Measurements from ENCODE around the gene PRSS48.

The PRSS48 gene

DNA sequence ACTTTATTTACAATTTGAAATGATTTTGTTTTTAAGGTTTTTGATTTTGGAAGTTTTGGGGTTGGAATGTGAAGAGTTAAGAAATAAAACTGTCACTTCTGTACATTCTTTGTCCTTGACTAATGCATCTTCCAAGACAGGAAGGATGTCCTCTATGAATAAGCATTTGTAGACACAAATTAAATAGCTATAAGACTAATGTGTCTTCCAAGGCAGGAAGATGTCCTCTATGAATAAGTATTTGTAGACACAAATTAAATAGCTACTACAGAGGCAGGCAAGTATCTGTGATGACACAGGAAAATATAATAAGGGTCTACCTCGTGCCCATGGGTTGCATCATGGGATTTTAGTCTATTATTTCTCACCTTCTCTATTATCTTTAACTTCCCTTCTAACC is 14.5 kb downstream of the PRSS48 start:
- DNase-seq = no peak
- Mint-ChIP-seq H3K4me1 (no peaks in the 10 kb centered on the region), H3K27ac (no peak overlapping the region), H3K4me3 (no peak overlapping the region), H3K36me3 (ENCODE audit: low read depth) (no peaks in the 10 kb centered on the region), H3K9me3 (no peaks in the 10 kb centered on the region), H3K27me3 (no peaks in the 10 kb centered on the region)
- no peak for ATAC-seq

DNA sequence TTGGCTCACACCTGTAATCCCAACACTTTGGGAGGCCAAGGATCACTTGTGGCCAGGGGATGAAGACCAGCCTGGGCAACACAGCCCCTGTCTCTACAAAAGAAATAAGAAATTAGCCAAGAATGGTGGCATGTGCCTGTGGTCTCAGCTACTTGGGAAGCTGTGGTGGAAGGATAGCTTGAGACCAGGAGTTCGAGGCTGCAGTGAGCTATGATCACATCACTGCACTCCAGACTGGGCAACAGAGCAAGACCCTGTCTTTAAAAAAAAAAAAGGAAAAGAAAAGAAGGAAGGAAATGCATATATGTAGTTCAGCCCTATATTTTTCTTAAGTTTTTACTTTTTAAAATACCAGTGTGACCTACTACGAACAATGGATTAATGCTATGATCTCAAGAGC is 15.1 kb downstream of the PRSS48 start:
- H3K4me3 Mint-ChIP-seq = no peak overlapping the region

DNA sequence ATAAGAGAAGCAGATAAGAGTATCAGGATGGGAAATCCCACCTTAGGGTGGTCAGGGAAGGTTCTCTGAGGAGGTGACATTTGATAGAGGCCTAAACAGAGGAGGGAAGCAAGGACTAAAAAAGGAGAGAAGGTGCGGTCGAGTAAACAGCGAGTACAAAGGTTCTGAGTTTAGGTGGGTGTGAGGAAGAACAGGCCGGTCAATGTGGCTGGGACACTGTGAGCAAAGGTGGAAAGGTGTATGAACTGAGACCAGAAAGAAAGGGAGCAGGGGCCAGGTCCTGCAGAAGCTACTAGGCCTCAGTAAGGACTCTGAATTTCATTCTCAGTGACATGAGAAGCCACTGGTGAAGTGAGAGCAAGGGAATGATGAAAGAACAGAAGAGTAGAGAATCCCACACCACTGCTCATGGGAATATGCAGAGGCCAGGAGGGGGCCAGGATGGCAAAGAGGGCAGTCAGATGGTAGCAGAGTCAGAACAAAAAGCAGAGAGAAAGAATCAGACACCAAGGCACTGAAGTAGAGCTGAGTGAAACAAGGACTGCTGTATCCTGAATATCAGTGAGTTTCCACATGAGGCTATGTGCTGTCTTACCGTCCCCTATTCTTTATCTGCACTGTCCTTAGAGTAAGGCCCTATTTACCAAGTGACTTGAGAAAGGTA is 18.0 kb downstream of the PRSS48 start:
- H3K27me3 Mint-ChIP-seq = peaks cover 2% of the 10 kb centered on the region
- ATAC-seq (no peak), DNase-seq (no peak)
- H3K27ac Mint-ChIP-seq = no peak overlapping the region
- H3K36me3 Mint-ChIP-seq (ENCODE audit: low read depth) = no peaks in the 10 kb centered on the region
- no peaks in the 10 kb centered on the region for H3K4me1 Mint-ChIP-seq
- no peaks in the 10 kb centered on the region for H3K9me3 Mint-ChIP-seq
- no peak overlapping the region for H3K4me3 Mint-ChIP-seq

More for the DNA sequence above, 15.1 kb downstream of the PRSS48 start:
- ATAC-seq = no peak
- no peak for DNase-seq
- Mint-ChIP-seq H3K9me3 (no peaks in the 10 kb centered on the region), H3K27me3 (no peaks in the 10 kb centered on the region), H3K36me3 (ENCODE audit: low read depth) (no peaks in the 10 kb centered on the region), H3K27ac (no peak overlapping the region), H3K4me1 (no peaks in the 10 kb centered on the region)

- Mint-ChIP-seq H3K27me3 (peaks cover 2% of the 10 kb centered on the region), H3K9me3 (no peaks in the 10 kb centered on the region)
Measured at GRCh38 chr4:151296227-151296626, 19.3 kb downstream of the PRSS48 start.

GRCh38 chr4:151297170-151297569 is 20.2 kb downstream of the PRSS48 start:
- Mint-ChIP-seq H3K36me3 (ENCODE audit: low read depth) (no peaks in the 10 kb centered on the region), H3K4me3 (no peak overlapping the region), H3K27me3 (peaks cover 5% of the 10 kb centered on the region), H3K4me1 (no peaks in the 10 kb centered on the region), H3K9me3 (no peaks in the 10 kb centered on the region), H3K27ac (no peak overlapping the region)
- no peak for ATAC-seq
- DNase-seq = no peak

More at GRCh38 chr4:151296227-151296626, 19.3 kb downstream of the PRSS48 start:
- ATAC-seq (no peak), DNase-seq (no peak)
- Mint-ChIP-seq H3K27ac (no peak overlapping the region), H3K36me3 (ENCODE audit: low read depth) (no peaks in the 10 kb centered on the region), H3K4me1 (no peaks in the 10 kb centered on the region), H3K4me3 (no peak overlapping the region)

DNA sequence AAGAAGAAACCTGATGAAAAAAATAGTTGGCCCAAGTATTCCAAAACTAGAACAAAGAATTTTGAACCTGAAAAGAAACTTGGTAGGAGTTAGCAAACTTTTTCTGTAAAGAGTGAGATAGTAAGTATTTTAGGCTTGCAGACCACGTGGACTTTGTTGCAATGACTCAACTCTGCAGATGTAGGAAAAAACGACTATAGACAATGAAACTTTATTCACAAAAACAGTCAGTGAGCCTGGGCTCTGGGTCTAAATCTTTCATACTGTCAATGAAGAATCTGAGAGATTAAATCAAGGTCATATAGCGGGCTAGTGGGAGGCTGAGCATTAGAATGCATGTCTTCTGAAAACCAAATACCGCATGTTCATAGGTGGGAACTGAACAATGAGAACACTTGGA is 25.5 kb downstream of the PRSS48 start:
- Mint-ChIP-seq H3K4me1 (no peaks in the 10 kb centered on the region), H3K36me3 (ENCODE audit: low read depth) (no peaks in the 10 kb centered on the region), H3K27me3 (peaks cover 5% of the 10 kb centered on the region), H3K4me3 (no peak overlapping the region), H3K27ac (no peak overlapping the region), H3K9me3 (no peaks in the 10 kb centered on the region)
- DNase-seq (no peak), ATAC-seq (no peak)

DNA sequence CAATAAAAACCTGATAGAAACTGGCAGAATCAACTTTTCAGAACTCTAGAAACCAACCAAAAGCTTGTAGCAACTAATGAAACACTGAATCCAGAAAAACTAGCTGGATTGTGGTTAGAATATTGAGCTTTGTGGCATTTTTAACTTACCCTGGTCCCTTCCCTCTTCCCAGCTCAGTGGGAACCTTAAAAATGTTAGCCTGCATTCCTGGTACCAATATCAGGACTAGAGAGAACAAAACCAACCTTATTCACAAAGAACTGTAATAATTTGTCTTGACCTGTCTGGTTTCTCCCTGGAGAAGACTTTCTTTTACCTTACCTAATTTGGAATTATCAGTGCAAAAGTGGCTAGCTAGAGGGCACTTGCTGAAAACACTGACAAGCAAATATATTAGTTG is 27.3 kb downstream of the PRSS48 start:
- Mint-ChIP-seq H3K4me3 (no peak overlapping the region), H3K36me3 (ENCODE audit: low read depth) (no peaks in the 10 kb centered on the region), H3K9me3 (no peaks in the 10 kb centered on the region), H3K4me1 (no peaks in the 10 kb centered on the region), H3K27me3 (peaks cover 3% of the 10 kb centered on the region), H3K27ac (no peak overlapping the region)
- ATAC-seq = no peak
- DNase-seq = no peak

GRCh38 chr4:151304755-151305154 is 27.8 kb downstream of the PRSS48 start:
- DNase-seq = no peak

DNA sequence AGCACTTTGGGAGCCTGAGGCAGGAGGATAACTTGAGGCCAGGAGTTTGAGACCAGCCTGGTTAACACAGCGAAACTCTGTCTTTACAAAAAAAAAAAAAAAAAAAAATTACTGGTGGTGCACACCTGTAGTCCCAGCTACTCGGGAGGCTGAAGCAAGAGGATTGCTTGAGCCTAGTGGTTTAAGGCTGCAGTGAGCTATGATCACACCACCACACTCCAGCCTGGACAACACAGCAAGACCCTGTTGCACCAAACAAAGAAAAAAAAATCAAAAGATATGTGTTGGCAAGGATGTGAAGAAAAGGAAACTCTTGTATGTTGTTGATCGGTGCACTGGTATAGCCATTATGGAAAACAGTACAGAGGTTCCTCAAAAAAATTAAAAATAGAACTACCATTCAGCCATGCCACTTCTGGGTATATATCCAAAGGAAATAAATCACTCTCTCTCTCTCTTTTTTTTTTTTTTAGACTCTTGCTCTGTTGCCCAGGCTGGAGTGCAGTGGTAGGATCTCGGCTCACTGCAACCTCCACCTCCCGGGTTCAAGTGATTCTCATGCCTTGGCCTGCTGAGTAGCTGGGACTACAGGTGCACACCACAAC is 33.3 kb downstream of the PRSS48 start:
- DNase-seq (no peak), ATAC-seq (no peak)
- no peaks in the 10 kb centered on the region for H3K9me3 Mint-ChIP-seq
- no peaks in the 10 kb centered on the region for H3K27me3 Mint-ChIP-seq
- no peak overlapping the region for H3K4me3 Mint-ChIP-seq
- H3K27ac Mint-ChIP-seq = no peak overlapping the region
- no peaks in the 10 kb centered on the region for H3K4me1 Mint-ChIP-seq
- no peaks in the 10 kb centered on the region for H3K36me3 Mint-ChIP-seq (ENCODE audit: low read depth)

More at GRCh38 chr4:151304755-151305154, 27.8 kb downstream of the PRSS48 start:
- no peak for ATAC-seq
- peaks cover 3% of the 10 kb centered on the region for H3K27me3 Mint-ChIP-seq
- H3K4me1 Mint-ChIP-seq = no peaks in the 10 kb centered on the region
- no peak overlapping the region for H3K27ac Mint-ChIP-seq
- no peak overlapping the region for H3K4me3 Mint-ChIP-seq
- no peaks in the 10 kb centered on the region for H3K36me3 Mint-ChIP-seq (ENCODE audit: low read depth)
- no peaks in the 10 kb centered on the region for H3K9me3 Mint-ChIP-seq

- no peak overlapping the region for H3K27ac Mint-ChIP-seq
- peaks cover 5% of the 10 kb centered on the region for H3K27me3 Mint-ChIP-seq
- no peaks in the 10 kb centered on the region for H3K4me1 Mint-ChIP-seq
- no peak for DNase-seq
- no peak for ATAC-seq
- no peak overlapping the region for H3K4me3 Mint-ChIP-seq
- H3K36me3 Mint-ChIP-seq (ENCODE audit: low read depth) = no peaks in the 10 kb centered on the region
- no peaks in the 10 kb centered on the region for H3K9me3 Mint-ChIP-seq
Measured at GRCh38 chr4:151313306-151314009, 36.5 kb downstream of the PRSS48 start.

- Mint-ChIP-seq H3K36me3 (ENCODE audit: low read depth) (no peaks in the 10 kb centered on the region), H3K27ac (no peak overlapping the region), H3K4me3 (no peak overlapping the region), H3K27me3 (peaks cover 5% of the 10 kb centered on the region), H3K9me3 (no peaks in the 10 kb centered on the region), H3K4me1 (no peaks in the 10 kb centered on the region)
- no peak for ATAC-seq
- no peak for DNase-seq
Measured at GRCh38 chr4:151314010-151314355, 37.0 kb downstream of the PRSS48 start.

DNA sequence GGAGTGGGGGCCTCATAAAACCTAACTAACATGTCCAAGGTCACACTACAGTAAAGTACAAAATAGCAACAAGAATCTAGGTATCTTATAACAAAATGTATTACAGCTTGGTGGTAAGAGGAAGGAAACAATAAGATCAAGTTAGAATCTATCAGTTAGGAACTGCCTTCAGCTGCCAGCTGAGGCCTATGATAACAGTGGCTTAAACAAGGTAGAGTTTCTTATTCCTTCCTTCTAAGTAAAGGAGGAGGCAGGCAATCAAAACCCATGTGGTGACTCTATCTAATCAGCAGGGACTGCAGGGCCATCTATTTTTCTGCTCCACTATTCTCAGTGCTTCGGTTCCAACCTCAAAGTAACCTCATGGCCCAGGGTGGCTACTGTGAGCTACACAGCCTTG is 37.5 kb downstream of the PRSS48 start:
- Mint-ChIP-seq H3K36me3 (ENCODE audit: low read depth) (no peaks in the 10 kb centered on the region), H3K9me3 (no peaks in the 10 kb centered on the region), H3K4me1 (no peaks in the 10 kb centered on the region), H3K27me3 (peaks cover 7% of the 10 kb centered on the region), H3K27ac (no peak overlapping the region), H3K4me3 (no peak overlapping the region)
- DNase-seq (no peak), ATAC-seq (no peak)

DNA sequence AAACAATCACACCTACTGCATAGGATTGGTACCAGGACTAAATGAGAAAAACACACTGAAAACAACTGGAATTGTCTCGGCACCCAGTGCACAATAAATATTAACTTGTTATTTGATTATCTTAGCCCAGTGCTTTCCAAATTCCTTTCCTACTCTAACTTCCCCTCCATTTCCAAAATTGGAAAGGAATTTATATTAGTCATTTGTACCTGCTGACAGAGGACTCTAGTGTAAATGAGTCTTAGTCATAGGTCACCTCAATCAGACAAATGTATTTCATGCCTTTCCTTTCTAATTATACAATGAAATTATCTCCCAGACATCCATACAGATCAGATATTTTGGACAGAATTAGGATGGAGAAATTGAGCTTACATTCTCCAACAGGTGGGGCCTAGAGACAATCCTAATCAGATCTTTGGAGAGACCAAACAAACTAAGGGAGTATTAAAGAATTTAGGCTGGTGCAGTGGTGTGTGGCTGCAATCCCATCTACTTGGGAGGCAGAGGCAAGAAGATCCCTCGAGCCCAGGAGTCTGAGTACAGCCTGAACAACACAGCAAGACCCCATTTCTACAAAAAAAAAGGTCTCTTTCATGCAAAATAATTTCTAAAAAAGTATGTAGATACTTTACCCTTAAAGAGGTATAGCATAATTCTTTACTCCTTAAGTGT is 38.4 kb downstream of the PRSS48 start:
- Mint-ChIP-seq H3K27me3 (peaks cover 9% of the 10 kb centered on the region), H3K4me3 (no peak overlapping the region), H3K36me3 (ENCODE audit: low read depth) (no peaks in the 10 kb centered on the region), H3K9me3 (no peaks in the 10 kb centered on the region), H3K4me1 (no peaks in the 10 kb centered on the region), H3K27ac (no peak overlapping the region)
- ATAC-seq (no peak), DNase-seq (no peak)

DNA sequence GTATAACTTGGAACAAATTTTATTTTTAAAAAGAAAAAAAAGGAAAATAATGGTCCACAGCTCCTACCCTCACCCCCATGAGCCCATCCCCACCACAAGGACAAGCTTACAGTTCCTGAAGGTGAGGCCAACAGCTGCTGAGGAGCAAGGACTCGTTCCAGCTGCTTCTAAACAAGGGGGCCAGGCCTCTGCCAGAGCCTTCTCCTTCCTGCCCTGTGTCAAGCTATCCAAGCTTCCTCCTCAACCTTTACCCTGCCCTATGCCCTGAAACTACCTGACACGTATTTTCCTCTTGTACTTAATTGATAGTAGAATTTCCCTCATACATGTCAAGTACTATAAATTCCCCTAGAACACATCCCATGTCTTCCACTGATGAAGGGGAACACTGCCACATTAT is 39.7 kb downstream of the PRSS48 start:
- Mint-ChIP-seq H3K27ac (no peak overlapping the region), H3K36me3 (ENCODE audit: low read depth) (no peaks in the 10 kb centered on the region)

More for the DNA sequence above, 39.7 kb downstream of the PRSS48 start:
- Mint-ChIP-seq H3K4me3 (no peak overlapping the region), H3K4me1 (no peaks in the 10 kb centered on the region), H3K27me3 (peaks cover 19% of the 10 kb centered on the region), H3K9me3 (no peaks in the 10 kb centered on the region)
- no peak for DNase-seq
- ATAC-seq = no peak

All from activated naive CD8-positive, alpha-beta T cell treated with anti-CD3 and anti-CD28 coated beads, Interleukin-2, amount 50 U/mL, for 24 hours (primary cell).